ENCODE measurements around the gene CACNA1A. TPM values are rescaled to one million over a fixed set of nuclear protein-coding genes. Genes with fewer than 3 reads are reported as not detected.

CACNA1A gene
- polyA plus RNA-seq, 3 donors = 0.08 to 0.09 TPM; not detected in 1

DNA sequence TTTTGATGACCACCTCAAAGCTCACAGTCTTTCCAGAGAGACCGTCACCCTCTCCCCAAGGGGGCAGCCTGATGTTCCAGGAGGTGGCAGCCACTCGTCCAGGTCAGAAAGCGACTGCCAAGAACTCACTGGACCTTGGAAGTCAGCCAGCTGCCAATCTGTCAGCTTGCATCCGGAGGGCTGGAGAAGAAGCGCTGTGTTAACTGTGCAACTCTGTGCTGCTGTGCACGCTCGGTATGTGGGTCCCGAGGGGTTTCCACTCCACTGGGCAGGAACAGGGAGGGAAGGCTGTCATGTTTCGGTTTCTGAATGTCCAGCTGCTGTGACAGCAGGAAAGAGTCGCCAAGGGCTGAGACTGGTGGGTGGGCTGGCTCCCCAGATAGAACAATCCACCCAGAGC, 89.2 kb downstream of the CACNA1A start:
- no peaks in the 10 kb centered on the region for H3K79me2 ChIP-seq (ENCODE audit: insufficient read depth, low read length)
- Mint-ChIP-seq H3K36me3 (no peaks in the 10 kb centered on the region), H3K27ac (no peak overlapping the region), H3K27me3 (ENCODE audit: low read depth in 3 of 3) (peaks cover 0 to 12% (median 10%) of the 10 kb centered on the region in 3 donors), H3K4me1 (no peaks in the 10 kb centered on the region), H3K4me3 (no peak overlapping the region), H3K9me3 (peaks cover 4 to 14% (median 11%) of the 10 kb centered on the region in 7 donors)
- intact Hi-C loops (cut with micrococcal nuclease) = no loop called here
- H3K4me3 ChIP-seq (replicated peaks in 1 of 3; ENCODE audit: low read depth in 2 of 3, low read length in 3 of 3) = no peak overlapping the region
- H3K4me2 ChIP-seq (replicated peaks; ENCODE audit: extremely low read depth, low read length, poor library complexity, severe bottlenecking) = no peak overlapping the region
- no peaks in the 10 kb centered on the region for H3K4me1 ChIP-seq (ENCODE audit: control insufficient read depth in 1 of 2, insufficient read depth in 2 of 2, low read length in 2 of 2)
- no peaks in the 10 kb centered on the region for H4K20me1 ChIP-seq (ENCODE audit: insufficient read depth, low read length)
- DNase-seq = no peak
- H3K27me3 ChIP-seq (ENCODE audit: control insufficient read depth in 2 of 2, insufficient read depth in 2 of 2, low read length in 2 of 2) = no peaks in the 10 kb centered on the region
- TF ChIP-seq, protein P1, sequence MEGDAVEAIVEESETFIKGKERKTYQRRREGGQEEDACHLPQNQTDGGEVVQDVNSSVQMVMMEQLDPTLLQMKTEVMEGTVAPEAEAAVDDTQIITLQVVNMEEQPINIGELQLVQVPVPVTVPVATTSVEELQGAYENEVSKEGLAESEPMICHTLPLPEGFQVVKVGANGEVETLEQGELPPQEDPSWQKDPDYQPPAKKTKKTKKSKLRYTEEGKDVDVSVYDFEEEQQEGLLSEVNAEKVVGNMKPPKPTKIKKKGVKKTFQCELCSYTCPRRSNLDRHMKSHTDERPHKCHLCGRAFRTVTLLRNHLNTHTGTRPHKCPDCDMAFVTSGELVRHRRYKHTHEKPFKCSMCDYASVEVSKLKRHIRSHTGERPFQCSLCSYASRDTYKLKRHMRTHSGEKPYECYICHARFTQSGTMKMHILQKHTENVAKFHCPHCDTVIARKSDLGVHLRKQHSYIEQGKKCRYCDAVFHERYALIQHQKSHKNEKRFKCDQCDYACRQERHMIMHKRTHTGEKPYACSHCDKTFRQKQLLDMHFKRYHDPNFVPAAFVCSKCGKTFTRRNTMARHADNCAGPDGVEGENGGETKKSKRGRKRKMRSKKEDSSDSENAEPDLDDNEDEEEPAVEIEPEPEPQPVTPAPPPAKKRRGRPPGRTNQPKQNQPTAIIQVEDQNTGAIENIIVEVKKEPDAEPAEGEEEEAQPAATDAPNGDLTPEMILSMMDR (IDR thresholded peaks at IDR 0.05) = no peak
- no peaks in the 10 kb centered on the region for H3K36me3 ChIP-seq (replicated peaks in 1 of 2; ENCODE audit: control insufficient read depth in 1 of 2, insufficient read depth in 2 of 2, low read length in 2 of 2)
- H3K9ac ChIP-seq (ENCODE audit: insufficient read depth, low read length, poor library complexity, severe bottlenecking) = no peak overlapping the region
- no peak overlapping the region for H2AFZ ChIP-seq (ENCODE audit: insufficient read depth, low read depth, low read length, poor library complexity, severe bottlenecking)
- no peak overlapping the region for H3K27ac ChIP-seq (ENCODE audit: low read depth in 1 of 2, low read length in 2 of 2)
- peaks cover 2 to 16% of the 10 kb centered on the region in 2 donors for H3K9me3 ChIP-seq (replicated peaks in 1 of 2; ENCODE audit: control insufficient read depth in 1 of 2, insufficient read depth in 1 of 2, low read length in 2 of 2)
- 83% methylated on average over 9 of the region's 10 CpGs for WGBS (ENCODE audit: insufficient coverage)

DNA sequence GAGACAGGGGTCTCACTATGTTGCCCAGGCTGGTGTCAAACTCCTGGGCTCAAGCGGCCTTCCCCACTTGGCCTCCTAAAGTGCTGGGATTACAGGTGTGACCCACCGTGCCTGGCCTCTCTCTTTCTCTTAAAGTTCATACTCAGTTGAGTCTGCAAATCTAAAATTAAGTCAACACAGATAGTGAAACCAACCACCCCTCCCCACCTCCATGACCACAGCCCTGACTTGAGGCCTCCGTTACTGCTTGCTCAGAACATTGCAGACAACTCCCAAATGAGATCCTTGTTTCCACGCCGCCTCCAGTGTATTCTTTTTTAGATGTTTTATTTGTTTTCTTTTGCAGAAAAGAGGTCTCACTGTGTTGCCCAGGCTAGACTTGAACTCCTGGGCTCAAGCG, 94.4 kb downstream of the CACNA1A start:
- peaks cover 4 to 11% (median 5%) of the 10 kb centered on the region in 3 donors for H3K27me3 Mint-ChIP-seq (ENCODE audit: low read depth in 3 of 3)

More for the DNA sequence above, 94.4 kb downstream of the CACNA1A start:
- Histone ChIP-seq H3K4me2 (replicated peaks; ENCODE audit: extremely low read depth, low read length, poor library complexity, severe bottlenecking) (no peak overlapping the region), H2AFZ (ENCODE audit: insufficient read depth, low read depth, low read length, poor library complexity, severe bottlenecking) (no peak overlapping the region), H3K36me3 (replicated peaks in 1 of 2; ENCODE audit: control insufficient read depth in 1 of 2, insufficient read depth in 2 of 2, low read length in 2 of 2) (no peaks in the 10 kb centered on the region), H4K20me1 (ENCODE audit: insufficient read depth, low read length) (no peaks in the 10 kb centered on the region), H3K9ac (ENCODE audit: insufficient read depth, low read length, poor library complexity, severe bottlenecking) (no peak overlapping the region), H3K9me3 (replicated peaks in 1 of 2; ENCODE audit: control insufficient read depth in 1 of 2, insufficient read depth in 1 of 2, low read length in 2 of 2) (no peaks in the 10 kb centered on the region), H3K4me3 (replicated peaks in 1 of 3; ENCODE audit: low read depth in 2 of 3, low read length in 3 of 3) (no peak overlapping the region), H3K27me3 (ENCODE audit: control insufficient read depth in 2 of 2, insufficient read depth in 2 of 2, low read length in 2 of 2) (no peaks in the 10 kb centered on the region), H3K79me2 (ENCODE audit: insufficient read depth, low read length) (no peaks in the 10 kb centered on the region), H3K4me1 (ENCODE audit: control insufficient read depth in 1 of 2, insufficient read depth in 2 of 2, low read length in 2 of 2) (no peaks in the 10 kb centered on the region), H3K27ac (ENCODE audit: low read depth in 1 of 2, low read length in 2 of 2) (no peak overlapping the region)
- no peak overlapping the region for H3K4me3 Mint-ChIP-seq
- intact Hi-C loops (cut with micrococcal nuclease) = no loop called here
- H3K9me3 Mint-ChIP-seq = peaks cover 0 to 8% (median 2%) of the 10 kb centered on the region in 7 donors
- H3K4me1 Mint-ChIP-seq = no peaks in the 10 kb centered on the region
- DNase-seq = no peak
- 87% methylated on average over 2 of the region's 6 CpGs for WGBS (ENCODE audit: insufficient coverage)
- TF ChIP-seq, protein P1 (IDR thresholded peaks at IDR 0.05) = no peak
- H3K36me3 Mint-ChIP-seq = no peaks in the 10 kb centered on the region
- H3K27ac Mint-ChIP-seq = no peak overlapping the region

All from CD14-positive monocyte (primary cell).